Measurements from ENCODE around the gene TMEM45A.
"Not testable (repeated sequence)": the region's sequence is repeated elsewhere in the genome, so short reads cannot be mapped to it uniquely, and the experiment has no call there.

TMEM45A gene

GRCh38 chr3:100533176-100533575, 40.8 kb downstream of the TMEM45A start:
- no peak for DNase-seq (ENCODE audit: low spot score)
- H3K27ac ChIP-seq, result no peak overlapping the region
- TF ChIP-seq CTCF (IDR thresholded peaks at IDR 0.05), result no peak
- H3K4me3 ChIP-seq, result no peak overlapping the region

DNA sequence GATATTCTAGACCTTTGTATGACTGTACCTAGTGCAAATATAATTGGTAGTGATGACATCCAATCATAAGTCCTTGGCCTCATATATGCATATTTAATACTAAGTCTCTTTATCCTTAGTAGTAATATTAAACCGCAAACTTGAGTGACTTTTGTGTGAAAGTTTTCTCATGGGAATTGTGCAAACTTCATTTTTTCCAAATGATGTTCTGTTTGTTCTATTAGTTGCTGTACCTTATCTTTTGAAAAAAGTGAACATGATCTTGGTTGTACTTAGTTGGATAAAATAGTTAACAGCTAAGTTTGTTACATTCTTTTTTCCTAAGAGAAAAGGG, 43.2 kb downstream of the TMEM45A start:
- DNase-seq (ENCODE audit: low spot score), result no peak
- H3K4me3 ChIP-seq, result no peak overlapping the region
- no peak for TF ChIP-seq CTCF (IDR thresholded peaks at IDR 0.05)
- H3K27ac ChIP-seq, result peak overlapping the region in 1 of 2 donors; percentile 52

DNA sequence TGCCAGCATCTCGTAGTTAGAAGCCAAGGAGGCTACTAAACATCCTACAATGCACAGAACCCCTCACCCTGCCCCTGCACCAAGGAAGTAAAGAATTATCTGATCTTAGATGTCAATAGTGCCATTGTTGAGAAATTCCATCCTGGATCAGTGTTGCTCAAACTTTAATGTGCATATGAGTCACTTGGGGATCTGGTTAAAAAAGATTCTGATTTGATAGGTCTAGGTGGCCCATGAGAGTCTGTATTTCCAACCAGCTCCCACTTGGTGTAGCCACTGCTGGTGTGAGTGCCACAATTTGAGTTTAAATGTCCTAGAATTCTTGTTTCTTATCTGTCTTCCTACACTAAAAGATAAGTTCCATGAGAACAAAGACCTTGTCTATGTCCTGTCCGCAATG, 43.7 kb downstream of the TMEM45A start:
- TF ChIP-seq CTCF (IDR thresholded peaks at IDR 0.05), result no peak
- H3K4me3 ChIP-seq, result no peak overlapping the region
- no peak for DNase-seq (ENCODE audit: low spot score)
- peak overlapping the region in 1 of 2 donors; percentile 52 for H3K27ac ChIP-seq

- Histone ChIP-seq H3K4me3 (no peak overlapping the region), H3K27ac (no peak overlapping the region)
- no peak for TF ChIP-seq CTCF (IDR thresholded peaks at IDR 0.05)
- DNase-seq (ENCODE audit: low spot score), result no peak
Observed at GRCh38 chr3:100537646-100538338, 45.4 kb downstream of the TMEM45A start.

GRCh38 chr3:100538339-100538706, 45.9 kb downstream of the TMEM45A start:
- DNase-seq (ENCODE audit: low spot score), result no peak
- no peak for TF ChIP-seq CTCF (IDR thresholded peaks at IDR 0.05)
- no peak overlapping the region for H3K4me3 ChIP-seq
- no peak overlapping the region for H3K27ac ChIP-seq

- no peak overlapping the region for H3K4me3 ChIP-seq
- H3K27ac ChIP-seq, result no peak overlapping the region
- no peak for TF ChIP-seq CTCF (IDR thresholded peaks at IDR 0.05)
- DNase-seq (ENCODE audit: low spot score), result no peak
Observed at GRCh38 chr3:100540791-100541334, 48.4 kb downstream of the TMEM45A start.

- not testable (repeated sequence) for H3K4me3 ChIP-seq; H3K27ac ChIP-seq; DNase-seq (ENCODE audit: low spot score)
Observed at GRCh38 chr3:100541428-100541827, 49.0 kb downstream of the TMEM45A start.
